Effector memory CD4-positive, alpha-beta T cell (primary cell): Measurements from ENCODE around the gene PTPRU.

Experiments used
- DNase-seq, 3 donors: peaks; one replicate each; pipeline ENCODE4 v3.0.0-alpha.2; 2020
- H3K27ac ChIP-seq: 2 replicates; pipeline ENCODE4 v1.7.0; 2013; ENCODE audit warnings: mild to moderate bottlenecking, low read length, moderate library complexity; ENCODE audit not compliant: insufficient read depth, poor library complexity, severe bottlenecking
- H3K27me3 ChIP-seq: replicated peaks from 2 replicates; pipeline ENCODE4 v1.7.0; 2013; ENCODE audit warnings: mild to moderate bottlenecking, low read length; ENCODE audit not compliant: insufficient read depth, control insufficient read depth, poor library complexity, severe bottlenecking
- H3K36me3 ChIP-seq: 2 replicates; pipeline ENCODE4 v1.7.0; 2013; ENCODE audit warnings: mild to moderate bottlenecking, low read length, moderate library complexity; ENCODE audit not compliant: control insufficient read depth, insufficient read depth
- H3K4me1 ChIP-seq: 2 replicates; pipeline ENCODE4 v1.7.0; 2013; ENCODE audit warnings: low read length, mild to moderate bottlenecking; ENCODE audit not compliant: control insufficient read depth, insufficient read depth, poor library complexity, severe bottlenecking
- H3K4me3 ChIP-seq: 2 replicates; pipeline ENCODE4 v1.7.0; 2013; ENCODE audit warnings: low read length, low read depth, mild to moderate bottlenecking; ENCODE audit not compliant: insufficient read depth, poor library complexity, severe bottlenecking
- H3K9me3 ChIP-seq: 2 replicates; pipeline ENCODE4 v1.7.0; 2013; ENCODE audit warnings: mild to moderate bottlenecking, low read length, moderate library complexity; ENCODE audit not compliant: control insufficient read depth

The PTPRU gene

GRCh38 chr1:29365906-29366670 lies 129.8 kb downstream of the PTPRU start:
- Histone ChIP-seq H3K9me3 (no peaks in the 10 kb centered on the region), H3K4me3 (no peak overlapping the region), H3K27me3 (no peaks in the 10 kb centered on the region), H3K36me3 (no peaks in the 10 kb centered on the region), H3K27ac (no peak overlapping the region), H3K4me1 (no peaks in the 10 kb centered on the region)
- no peak for DNase-seq

- Histone ChIP-seq H3K4me1 (no peaks in the 10 kb centered on the region), H3K27ac (no peak overlapping the region), H3K36me3 (no peaks in the 10 kb centered on the region), H3K4me3 (no peak overlapping the region), H3K27me3 (no peaks in the 10 kb centered on the region), H3K9me3 (no peaks in the 10 kb centered on the region)
- DNase-seq, result no peak
These were observed 132.9 kb downstream of the PTPRU start for GRCh38 chr1:29368936-29369932.

GRCh38 chr1:29370067-29370466 lies 133.7 kb downstream of the PTPRU start:
- no peak for DNase-seq
- Histone ChIP-seq H3K36me3 (no peaks in the 10 kb centered on the region), H3K4me1 (no peaks in the 10 kb centered on the region), H3K27ac (no peak overlapping the region), H3K27me3 (no peaks in the 10 kb centered on the region), H3K4me3 (no peak overlapping the region), H3K9me3 (no peaks in the 10 kb centered on the region)

GRCh38 chr1:29371332-29371731 lies 135.0 kb downstream of the PTPRU start:
- Histone ChIP-seq H3K4me1 (no peaks in the 10 kb centered on the region), H3K36me3 (no peaks in the 10 kb centered on the region), H3K4me3 (no peak overlapping the region), H3K9me3 (no peaks in the 10 kb centered on the region), H3K27ac (no peak overlapping the region), H3K27me3 (no peaks in the 10 kb centered on the region)
- no peak for DNase-seq

GRCh38 chr1:29372108-29372507 lies 135.8 kb downstream of the PTPRU start:
- Histone ChIP-seq H3K27me3 (no peaks in the 10 kb centered on the region), H3K27ac (no peak overlapping the region), H3K4me1 (no peaks in the 10 kb centered on the region), H3K36me3 (no peaks in the 10 kb centered on the region), H3K9me3 (no peaks in the 10 kb centered on the region), H3K4me3 (no peak overlapping the region)
- no peak for DNase-seq
